Measurements from ENCODE around the gene KIF27. TPM values are rescaled to one million over a fixed set of nuclear protein-coding genes. Genes with fewer than 3 reads are reported as not detected.
A peak's percentile ranks its signal among the peaks of the same experiment; 100 is the strongest.

Gene KIF27
- total RNA-seq, 2 experiments from 2014 or later: 1.9 to 3.2 TPM

GRCh38 chr9:83794051-83794450 is 127.2 kb downstream of the KIF27 start:
- H3K36me3 Mint-ChIP-seq (ENCODE audit: low read depth): no peaks in the 10 kb centered on the region
- peaks cover 5% of the 10 kb centered on the region for H3K4me1 Mint-ChIP-seq (ENCODE audit: low read depth)
- H3K9me3 Mint-ChIP-seq (ENCODE audit: insufficient read depth): no peaks in the 10 kb centered on the region
- H3K27me3 Mint-ChIP-seq (ENCODE audit: low read depth): no peaks in the 10 kb centered on the region
- H3K27ac Mint-ChIP-seq: no peak overlapping the region
- no peak for DNase-seq
- ATAC-seq: no peak
- no peak overlapping the region for H3K4me3 Mint-ChIP-seq
- CTCF ChIA-PET: interaction anchor here (1.1 kb wide), 1 partner anchor 86 kb away, joined by 3 read pairs; no protein-coding TSS in a partner anchor
- POLR2A ChIA-PET: no interaction called here

GRCh38 chr9:83792746-83793145 is 128.5 kb downstream of the KIF27 start:
- Mint-ChIP-seq H3K27me3 (ENCODE audit: low read depth) (no peaks in the 10 kb centered on the region), H3K9me3 (ENCODE audit: insufficient read depth) (no peaks in the 10 kb centered on the region), H3K36me3 (ENCODE audit: low read depth) (no peaks in the 10 kb centered on the region), H3K4me3 (no peak overlapping the region), H3K4me1 (ENCODE audit: low read depth) (peaks cover 5% of the 10 kb centered on the region), H3K27ac (no peak overlapping the region)
- ATAC-seq (no peak), DNase-seq (no peak)
- POLR2A ChIA-PET: no interaction called here
- CTCF ChIA-PET: no interaction called here

Small RNA genes within 50 kb of the gene (microRNA-seq; reads per million reads assigned to microRNA genes)
- 308 reads per million, percentile 71 among the genes with 10 or more reads in this experiment for gene MIR7-1

Other genes with a start within 250 kb of the KIF27 start
- gene UBQLN1, start 213.5 kb downstream of the KIF27 start, total RNA-seq: 10 to 100 TPM; 95.8 to 98.2 TPM
- gene GKAP1, start 103.7 kb downstream of the KIF27 start, total RNA-seq: 1 to 10 TPM; 1.8 to 2.4 TPM
- gene HNRNPK, start 58.8 kb upstream of the KIF27 start, total RNA-seq: 100 to 1,000 TPM; 683 to 726 TPM
- gene RMI1, start 59.4 kb upstream of the KIF27 start, total RNA-seq: 10 to 100 TPM; 23.3 to 23.6 TPM